IPS-18a (cell line): Measurements from ENCODE around the gene MBD3L5.
"Not testable (repeated sequence)": the region's sequence is repeated elsewhere in the genome, so short reads cannot be mapped to it uniquely, and the experiment has no call there.

Source experiments
- H3K27ac ChIP-seq: one replicate; pipeline ENCODE4 v1.5.1; 2013; ENCODE audit warnings: low read length
- H3K27me3 ChIP-seq: one replicate; pipeline ENCODE4 v1.6.1; 2013; ENCODE audit warnings: mild to moderate bottlenecking, low read length; ENCODE audit not compliant: control insufficient read depth, insufficient read depth
- H3K36me3 ChIP-seq: one replicate; pipeline ENCODE4 v1.6.1; 2013; ENCODE audit warnings: low read depth, low read length; ENCODE audit not compliant: control insufficient read depth
- H3K4me1 ChIP-seq: one replicate; pipeline ENCODE4 v1.6.1; 2013; ENCODE audit warnings: low read depth, low read length; ENCODE audit not compliant: control insufficient read depth
- H3K4me3 ChIP-seq: one replicate; pipeline ENCODE4 v1.5.1; 2013; ENCODE audit warnings: low read length
- H3K9ac ChIP-seq: one replicate; pipeline ENCODE4 v1.6.1; 2013; ENCODE audit warnings: mild to moderate bottlenecking, low read length, moderate library complexity
- H3K9me3 ChIP-seq: one replicate; pipeline ENCODE4 v1.6.1; 2013; ENCODE audit warnings: low read depth, low read length; ENCODE audit not compliant: control insufficient read depth

Gene MBD3L5

DNA sequence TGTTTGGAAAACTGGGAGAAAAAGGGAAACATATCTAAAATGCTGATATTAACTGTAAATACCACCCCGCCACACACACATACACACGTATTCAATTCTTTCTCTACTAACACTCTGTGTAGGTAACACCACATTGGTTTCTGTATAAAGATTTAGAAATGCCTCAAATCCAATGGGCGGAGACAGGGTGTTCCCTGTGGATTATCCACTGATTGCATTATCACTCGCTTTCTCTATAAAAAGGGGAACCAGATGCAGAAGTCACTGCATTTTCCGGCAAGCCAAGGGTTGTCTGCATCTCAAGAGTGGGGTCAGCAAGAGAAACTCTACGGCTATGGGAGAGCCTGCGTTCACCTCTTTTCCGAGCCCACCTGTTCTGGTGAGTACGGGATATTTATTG lies at the start of gene MBD3L5:
MBD3L5 (plus strand) TSS at position 301 of the 400 bp plus-strand sequence; CDS start at position 335, 34 bp downstream.
- H3K27me3 ChIP-seq, H3K9me3 ChIP-seq, H3K36me3 ChIP-seq, H3K9ac ChIP-seq, H3K4me1 ChIP-seq, H3K4me3 ChIP-seq, H3K27ac ChIP-seq: not testable (repeated sequence)

DNA sequence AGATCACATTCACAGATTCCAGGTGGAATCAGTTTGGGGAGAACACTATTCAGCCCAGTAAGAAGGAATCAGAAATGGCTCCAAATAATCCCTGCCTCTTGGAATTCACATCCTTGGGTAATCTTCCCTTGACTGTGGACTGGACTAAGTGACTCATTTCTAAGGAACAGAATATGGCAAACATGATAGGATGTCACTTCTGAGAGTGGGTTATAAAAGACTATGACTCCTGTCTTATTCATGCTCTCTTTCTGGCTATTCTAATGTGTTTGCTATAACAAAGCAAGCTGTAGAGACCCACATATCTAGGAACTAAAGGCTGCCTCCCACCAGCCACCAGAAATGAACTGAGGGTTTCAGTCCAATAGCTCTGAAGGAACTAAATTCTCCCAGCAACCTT lies 46.9 kb upstream of the MBD3L5 start:
- Histone ChIP-seq H3K4me1 (no peaks in the 10 kb centered on the region), H3K9me3 (peaks cover 62% of the 10 kb centered on the region), H3K27me3 (no peaks in the 10 kb centered on the region), H3K36me3 (no peaks in the 10 kb centered on the region), H3K9ac (no peak overlapping the region), H3K4me3 (no peak overlapping the region), H3K27ac (no peak overlapping the region)

DNA sequence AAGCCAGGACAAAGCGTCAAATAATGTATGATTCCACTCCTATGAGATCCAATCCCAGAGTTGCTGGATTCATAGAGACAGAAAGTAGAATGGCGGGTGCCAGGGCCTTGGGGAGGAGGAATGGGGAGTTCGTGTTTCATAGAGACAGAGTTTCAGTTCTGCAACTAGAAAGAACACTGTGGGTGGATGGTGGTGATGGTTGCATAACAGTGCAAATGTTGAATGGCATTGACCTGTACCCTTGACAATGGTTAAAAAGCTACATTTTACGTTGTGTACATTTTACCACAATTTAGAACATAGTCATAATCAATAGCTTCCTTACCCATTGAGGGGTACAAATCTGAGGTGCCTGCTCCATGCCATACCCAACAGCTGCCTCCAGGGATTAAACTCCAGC lies 42.5 kb upstream of the MBD3L5 start:
- no peaks in the 10 kb centered on the region for H3K36me3 ChIP-seq
- H3K27ac ChIP-seq = no peak overlapping the region
- peaks cover 43% of the 10 kb centered on the region for H3K9me3 ChIP-seq
- H3K9ac ChIP-seq = no peak overlapping the region
- no peaks in the 10 kb centered on the region for H3K27me3 ChIP-seq
- no peaks in the 10 kb centered on the region for H3K4me1 ChIP-seq
- H3K4me3 ChIP-seq = no peak overlapping the region

DNA sequence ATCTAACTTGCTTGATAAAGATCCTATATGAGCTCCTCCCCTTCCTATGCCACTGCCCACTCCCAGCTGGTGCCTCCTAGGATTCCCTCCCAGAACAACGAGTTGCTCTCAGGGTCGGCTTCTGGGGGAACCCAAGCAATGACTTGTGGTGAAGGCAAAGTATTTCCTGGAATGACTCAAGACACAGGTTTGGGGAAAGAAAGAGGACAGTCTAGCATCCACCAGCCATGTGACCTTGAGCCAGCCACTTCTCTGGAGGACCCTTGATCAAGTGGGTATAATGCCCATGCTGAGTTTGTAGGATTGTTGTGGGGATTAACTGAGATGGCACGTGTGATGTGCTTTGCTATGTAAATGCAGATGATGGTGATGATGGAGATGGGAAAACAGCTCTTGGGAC lies 42.1 kb upstream of the MBD3L5 start:
- no peak overlapping the region for H3K9ac ChIP-seq
- no peaks in the 10 kb centered on the region for H3K4me1 ChIP-seq
- H3K36me3 ChIP-seq = no peaks in the 10 kb centered on the region
- H3K4me3 ChIP-seq = no peak overlapping the region
- H3K9me3 ChIP-seq = peaks cover 39% of the 10 kb centered on the region
- no peak overlapping the region for H3K27ac ChIP-seq
- no peaks in the 10 kb centered on the region for H3K27me3 ChIP-seq

DNA sequence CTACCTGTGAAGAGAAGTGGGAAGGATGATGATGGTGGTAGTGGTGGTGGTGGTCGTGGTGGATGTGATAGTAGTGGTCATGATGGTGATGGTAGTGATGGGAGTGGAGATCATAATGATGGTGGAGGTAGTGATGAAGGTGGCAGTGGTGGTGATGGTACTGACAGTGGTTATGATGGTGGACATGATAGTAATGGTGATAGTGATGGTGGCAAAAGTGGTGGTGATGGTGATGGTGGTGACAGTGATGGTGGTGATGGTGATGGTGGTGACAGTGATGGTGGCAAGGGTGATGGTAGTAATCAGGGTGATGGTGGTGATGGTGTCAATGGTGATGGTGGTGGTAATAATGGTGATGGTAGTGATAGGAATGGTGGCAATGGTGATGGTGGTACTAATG lies 35.3 kb upstream of the MBD3L5 start:
- Histone ChIP-seq H3K9me3 (peaks cover 38% of the 10 kb centered on the region), H3K4me1 (no peaks in the 10 kb centered on the region), H3K9ac (no peak overlapping the region)

DNA sequence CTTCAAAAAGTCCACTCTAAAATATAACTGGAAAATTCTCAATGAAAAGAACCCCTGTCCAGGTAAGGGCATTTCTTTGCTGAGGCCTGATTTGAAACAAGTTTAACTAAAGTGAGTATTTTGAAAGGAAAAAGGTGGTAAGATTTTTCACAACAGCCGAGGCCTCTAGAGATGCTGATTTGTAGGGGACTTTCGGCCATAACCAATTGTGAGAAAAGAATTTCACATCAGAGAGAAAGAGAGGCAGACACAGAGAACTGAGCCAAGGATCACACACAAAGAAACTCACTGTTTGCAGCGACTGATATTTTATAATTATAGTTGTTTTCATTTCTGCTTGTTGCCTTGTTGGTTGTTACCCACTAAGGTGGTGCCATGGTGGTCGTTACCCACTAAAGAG lies 33.6 kb upstream of the MBD3L5 start:
- H3K9me3 ChIP-seq = peaks cover 51% of the 10 kb centered on the region
- no peaks in the 10 kb centered on the region for H3K4me1 ChIP-seq
- H3K27ac ChIP-seq = no peak overlapping the region
- no peaks in the 10 kb centered on the region for H3K36me3 ChIP-seq
- no peaks in the 10 kb centered on the region for H3K27me3 ChIP-seq
- no peak overlapping the region for H3K9ac ChIP-seq
- no peak overlapping the region for H3K4me3 ChIP-seq

More for the DNA sequence above, 35.3 kb upstream of the MBD3L5 start:
- H3K36me3 ChIP-seq = no peaks in the 10 kb centered on the region
- H3K4me3 ChIP-seq = no peak overlapping the region
- no peak overlapping the region for H3K27ac ChIP-seq
- H3K27me3 ChIP-seq = no peaks in the 10 kb centered on the region

DNA sequence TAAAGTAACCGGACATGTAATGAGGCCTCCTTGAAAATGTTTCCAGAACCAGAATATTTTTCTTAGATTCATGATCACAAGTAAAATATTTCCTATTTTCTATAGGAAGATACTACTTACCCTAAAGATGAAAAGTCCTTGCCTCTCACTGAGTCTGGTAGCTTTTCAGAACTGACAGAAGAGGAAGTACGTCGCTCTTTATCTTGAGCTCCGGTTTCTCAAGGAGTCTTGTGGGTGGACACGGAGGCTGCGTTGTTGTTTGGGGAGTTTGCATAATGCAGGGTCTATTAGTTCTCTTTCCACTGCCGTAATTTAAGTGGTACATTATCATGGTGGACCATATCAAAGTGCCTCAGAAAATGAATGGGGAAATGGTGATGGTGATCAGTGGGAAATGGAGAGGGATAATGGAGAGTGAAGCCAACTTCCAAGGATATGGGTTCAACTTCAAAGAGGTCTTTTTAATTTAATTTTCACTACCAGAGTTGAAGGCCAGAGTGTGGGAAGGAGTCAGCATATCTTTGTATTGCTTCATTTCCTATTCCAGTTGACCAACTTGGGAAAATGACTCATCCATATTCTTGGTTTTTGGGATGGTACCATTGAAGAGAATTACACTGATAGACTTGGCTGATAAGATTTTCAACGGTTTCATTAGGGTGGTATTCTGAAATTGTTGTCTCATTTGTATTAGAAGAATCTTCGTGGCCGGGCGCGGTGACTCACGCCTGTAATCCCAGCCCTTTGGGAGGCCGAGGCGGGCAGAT lies 32.5 kb upstream of the MBD3L5 start:
- Histone ChIP-seq H3K4me1 (no peaks in the 10 kb centered on the region), H3K4me3 (no peak overlapping the region), H3K9ac (no peak overlapping the region), H3K27ac (no peak overlapping the region), H3K9me3 (peaks cover 53% of the 10 kb centered on the region), H3K27me3 (no peaks in the 10 kb centered on the region), H3K36me3 (no peaks in the 10 kb centered on the region)

DNA sequence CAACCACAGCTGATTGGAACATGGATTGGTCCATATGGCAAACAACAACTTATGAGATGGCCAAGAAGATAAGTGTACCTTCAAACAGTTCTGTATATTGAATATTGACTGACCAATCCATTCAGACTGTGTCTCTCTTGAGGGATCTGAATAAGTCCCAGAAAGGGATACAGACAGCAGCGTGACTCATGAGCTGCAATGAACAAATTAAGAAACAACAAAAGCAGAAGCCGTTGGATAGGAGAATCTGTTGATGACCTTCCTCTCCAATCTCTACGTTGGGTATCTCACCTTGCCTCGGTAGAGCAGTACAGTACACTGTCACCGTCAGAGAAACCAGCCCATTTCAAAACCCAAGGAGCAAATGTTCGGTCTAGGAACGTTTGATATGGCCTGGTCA lies 30.4 kb upstream of the MBD3L5 start:
- no peak overlapping the region for H3K27ac ChIP-seq
- H3K4me1 ChIP-seq = no peaks in the 10 kb centered on the region
- H3K9me3 ChIP-seq = peaks cover 60% of the 10 kb centered on the region
- no peak overlapping the region for H3K4me3 ChIP-seq
- no peak overlapping the region for H3K9ac ChIP-seq
- H3K36me3 ChIP-seq = no peaks in the 10 kb centered on the region
- H3K27me3 ChIP-seq = no peaks in the 10 kb centered on the region

DNA sequence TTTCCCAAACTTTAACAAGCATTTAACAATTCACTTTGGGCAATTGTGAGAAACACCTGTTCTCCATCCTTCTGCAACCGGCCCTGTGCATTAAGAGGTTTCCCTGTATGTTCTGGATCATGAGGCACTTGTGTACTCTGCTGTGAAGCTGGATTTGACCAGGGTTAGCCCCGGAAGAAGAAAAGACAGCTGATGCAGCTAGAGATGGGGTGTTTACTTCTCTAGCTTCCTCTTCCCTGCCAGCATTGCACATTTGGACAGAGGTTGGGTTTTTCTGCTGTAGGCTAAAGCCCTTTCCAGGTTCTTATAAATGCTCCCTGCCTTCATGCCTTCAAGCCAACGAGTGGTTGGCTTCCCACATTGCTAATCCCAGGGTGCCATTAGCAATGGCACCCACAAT lies 30.0 kb upstream of the MBD3L5 start:
- no peak overlapping the region for H3K4me3 ChIP-seq
- H3K9ac ChIP-seq = no peak overlapping the region
- H3K9me3 ChIP-seq = peaks cover 60% of the 10 kb centered on the region
- H3K36me3 ChIP-seq = no peaks in the 10 kb centered on the region
- H3K4me1 ChIP-seq = no peaks in the 10 kb centered on the region
- no peaks in the 10 kb centered on the region for H3K27me3 ChIP-seq
- H3K27ac ChIP-seq = no peak overlapping the region

DNA sequence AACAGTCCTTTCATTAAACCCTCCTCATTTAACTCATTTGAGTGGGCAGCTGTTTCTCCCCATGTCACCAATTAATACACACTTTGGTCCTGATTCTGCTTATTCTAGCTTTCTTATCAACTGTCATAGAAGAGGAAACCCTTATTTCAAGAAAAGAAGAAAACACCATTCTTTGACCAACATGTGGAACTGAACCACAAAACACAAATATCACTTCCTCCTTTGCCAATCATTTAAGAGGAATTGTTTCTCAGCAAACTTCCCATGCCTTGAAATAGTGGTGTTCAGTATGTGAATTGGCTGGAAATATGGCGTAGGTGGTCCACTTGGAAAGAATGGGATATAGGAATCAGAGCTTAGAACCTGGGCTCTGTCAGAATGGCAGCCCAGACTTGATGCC lies 29.6 kb upstream of the MBD3L5 start:
- no peaks in the 10 kb centered on the region for H3K27me3 ChIP-seq
- H3K9ac ChIP-seq = no peak overlapping the region
- no peaks in the 10 kb centered on the region for H3K4me1 ChIP-seq
- peaks cover 58% of the 10 kb centered on the region for H3K9me3 ChIP-seq
- no peak overlapping the region for H3K4me3 ChIP-seq
- no peaks in the 10 kb centered on the region for H3K36me3 ChIP-seq
- no peak overlapping the region for H3K27ac ChIP-seq

DNA sequence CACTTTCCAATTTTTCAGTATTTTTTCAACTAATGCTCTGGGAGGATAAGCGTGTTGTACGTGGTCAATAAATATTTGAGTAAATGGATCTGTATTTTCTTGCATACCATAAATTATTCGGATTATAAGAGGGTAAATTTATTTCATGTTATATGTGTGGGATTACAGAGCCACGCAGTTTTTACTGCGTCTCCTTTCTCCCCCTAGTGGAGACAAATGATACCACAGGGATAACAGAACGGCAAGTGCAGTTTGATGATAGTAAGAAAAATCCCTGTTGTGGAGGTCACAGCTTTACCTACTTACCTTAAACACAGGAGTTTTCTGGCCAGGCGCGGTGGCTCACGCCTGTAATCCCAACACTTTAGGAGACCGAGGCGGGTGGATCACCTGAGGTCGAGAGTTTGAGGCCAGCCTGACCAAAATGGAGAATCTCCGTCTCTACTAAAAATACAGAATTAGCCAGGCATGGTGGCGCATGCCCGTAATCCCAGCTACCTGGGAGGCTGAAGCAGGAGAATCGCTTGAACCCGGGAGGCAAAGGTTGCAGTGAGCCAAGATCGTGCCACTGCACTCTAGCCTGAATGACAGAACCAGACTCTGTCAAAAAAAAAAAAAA lies 26.0 kb upstream of the MBD3L5 start:
- Histone ChIP-seq H3K27me3 (no peaks in the 10 kb centered on the region), H3K9me3 (peaks cover 61% of the 10 kb centered on the region), H3K36me3 (no peaks in the 10 kb centered on the region), H3K9ac (no peak overlapping the region), H3K27ac (no peak overlapping the region), H3K4me3 (no peak overlapping the region), H3K4me1 (no peaks in the 10 kb centered on the region)

DNA sequence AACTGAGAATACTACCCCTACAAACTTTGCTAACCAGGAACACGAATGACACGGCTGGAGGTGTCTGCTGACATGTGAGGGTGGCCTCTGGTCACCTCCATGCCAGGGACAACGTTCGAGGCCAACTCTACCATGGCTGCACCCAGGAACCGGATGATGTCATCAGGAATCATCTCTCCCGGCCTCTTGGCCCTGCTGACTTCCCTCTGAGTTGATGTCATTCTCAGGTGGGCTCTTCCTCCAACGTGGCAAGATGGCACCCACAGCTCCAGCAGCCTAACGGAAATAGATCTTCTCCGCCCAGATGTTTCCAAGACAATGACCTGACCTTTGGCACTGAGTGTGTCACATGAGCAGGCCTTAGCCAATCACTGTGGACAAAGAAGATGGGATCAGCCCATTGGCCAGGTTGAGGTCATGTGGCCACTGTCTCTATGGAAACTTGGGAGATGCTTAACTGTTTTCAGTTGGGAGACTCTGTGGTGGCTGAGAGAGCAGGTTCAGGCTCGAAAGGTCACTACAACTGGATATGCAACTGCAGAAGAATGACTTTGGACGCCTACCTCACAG lies 24.2 kb upstream of the MBD3L5 start:
- H3K9me3 ChIP-seq = peaks cover 47% of the 10 kb centered on the region
- H3K27me3 ChIP-seq = no peaks in the 10 kb centered on the region
- H3K4me1 ChIP-seq = no peaks in the 10 kb centered on the region
- no peak overlapping the region for H3K4me3 ChIP-seq
- no peak overlapping the region for H3K27ac ChIP-seq
- H3K36me3 ChIP-seq = no peaks in the 10 kb centered on the region
- H3K9ac ChIP-seq = no peak overlapping the region
